Activated CD4-positive, alpha-beta T cell treated with anti-CD3 and anti-CD28 coated beads for 24 hours (primary cell): ENCODE measurements around the gene KPNA6.
"Not testable (repeated sequence)": the region's sequence is repeated elsewhere in the genome, so short reads cannot be mapped to it uniquely, and the experiment has no call there.

Experiments
- DNase-seq, 2 donors: peaks; one replicate each; pipeline ENCODE4 v3.0.0-alpha.2; 2020; ENCODE audit warnings: low read depth in 2 of 2

KPNA6 gene

DNA sequence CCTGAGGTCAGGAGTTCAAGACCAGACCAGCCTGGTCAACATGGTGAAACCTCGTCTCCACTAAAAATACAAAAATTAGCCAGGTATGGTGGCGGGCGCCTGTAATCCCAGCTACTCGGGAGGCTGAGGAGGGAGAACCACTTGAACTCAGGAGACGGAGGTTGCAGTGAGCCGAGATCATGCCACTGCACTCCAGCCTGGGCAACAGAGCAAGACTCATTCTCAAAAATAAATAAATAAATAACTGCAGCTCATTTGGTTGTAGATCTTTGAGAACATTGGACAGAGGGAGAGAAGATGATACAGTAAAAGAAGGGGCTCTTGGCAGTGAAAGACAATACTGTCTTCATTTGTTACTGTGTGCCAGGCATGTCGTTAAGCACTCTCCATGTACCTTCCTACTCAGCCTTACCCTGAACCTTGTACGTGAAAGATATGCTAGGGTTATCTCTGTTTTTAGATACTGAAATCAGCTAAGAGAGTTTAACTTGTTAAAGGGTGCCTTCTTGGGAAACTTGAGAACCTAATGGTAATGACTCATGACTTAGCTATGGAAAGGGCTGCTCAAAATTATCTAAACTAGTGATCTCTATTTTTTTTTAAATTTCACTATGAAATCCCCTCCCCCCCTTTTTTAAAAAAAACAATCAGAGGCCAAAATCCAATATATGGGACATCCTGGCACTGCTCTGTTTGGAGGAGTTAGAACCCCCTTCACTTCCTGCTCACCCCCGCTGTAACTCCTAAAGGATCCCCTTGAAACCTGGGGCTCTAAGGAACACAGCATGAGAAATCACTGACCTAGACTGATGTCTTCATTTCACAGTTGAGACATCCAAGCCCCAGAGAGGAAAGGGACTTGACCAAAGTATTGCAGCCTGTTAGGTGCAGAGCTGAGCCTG lies 6.8 kb upstream of the KPNA6 start:
- DNase-seq, result no peak

GRCh38 chr1:32104127-32104526 lies 3.7 kb upstream of the KPNA6 start:
- no peak for DNase-seq

- no peak for DNase-seq
These were observed 2.5 kb upstream of the KPNA6 start for GRCh38 chr1:32105338-32105737.

DNA sequence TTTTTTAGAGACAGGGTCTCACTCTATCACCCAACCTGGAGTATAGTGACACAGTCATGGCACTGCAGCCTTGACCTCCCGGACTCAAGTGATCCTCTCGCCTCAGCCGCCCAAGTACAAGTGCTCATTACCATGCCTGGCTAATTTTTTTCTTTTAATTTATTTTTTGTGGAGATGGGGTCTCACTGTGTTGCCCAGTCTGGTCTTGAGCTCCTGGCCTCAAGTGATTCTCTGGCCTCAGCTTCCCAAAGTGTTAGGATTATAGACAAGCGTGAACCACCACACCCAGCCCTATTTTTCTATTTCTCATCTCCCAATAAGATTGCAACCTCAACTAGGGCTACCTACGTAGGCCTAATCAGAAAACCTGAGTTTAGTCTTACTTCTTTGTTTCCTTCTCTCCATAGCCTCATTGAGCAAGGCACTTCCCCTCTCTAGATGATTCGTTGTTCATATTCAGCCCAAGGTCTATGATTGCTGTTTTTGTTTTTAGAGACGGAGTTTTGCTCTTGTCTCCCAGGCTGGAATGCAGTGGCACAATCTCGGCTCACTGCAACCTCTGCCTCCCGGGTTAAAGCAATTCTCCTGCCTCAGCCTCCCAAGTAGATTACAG lies 1.1 kb upstream of the KPNA6 start:
- DNase-seq, result no peak

DNA sequence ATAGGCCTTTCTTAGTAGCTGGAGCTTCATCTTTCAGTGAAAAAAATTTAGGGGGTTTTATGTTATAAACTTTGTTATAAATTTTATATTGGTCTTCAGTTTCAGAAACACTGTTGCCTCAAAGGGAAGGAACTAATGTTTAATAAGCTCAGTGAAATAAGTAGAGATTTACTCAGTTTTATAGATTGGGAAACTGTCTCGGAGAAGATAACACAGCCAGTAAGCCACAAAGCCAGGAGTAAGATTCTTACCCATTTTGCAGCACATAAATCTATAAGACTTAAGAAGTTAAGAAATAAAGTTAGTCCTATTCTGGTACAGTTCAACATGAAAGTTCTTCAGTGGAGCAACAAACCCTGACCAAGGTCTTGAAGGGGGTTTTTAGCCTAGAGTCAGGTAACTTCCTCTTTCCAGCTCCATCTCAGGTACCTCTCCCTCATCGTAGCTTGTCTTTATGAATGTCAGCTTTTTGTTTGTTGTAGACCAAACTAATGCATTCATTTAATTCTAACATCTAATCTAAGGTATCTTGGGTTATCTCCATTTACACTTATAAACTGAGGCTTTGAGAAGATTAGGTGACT lies 3.3 kb downstream of the KPNA6 start:
- no peak for DNase-seq

GRCh38 chr1:32111789-32112188 lies 3.9 kb downstream of the KPNA6 start:
- DNase-seq, result no peak

DNA sequence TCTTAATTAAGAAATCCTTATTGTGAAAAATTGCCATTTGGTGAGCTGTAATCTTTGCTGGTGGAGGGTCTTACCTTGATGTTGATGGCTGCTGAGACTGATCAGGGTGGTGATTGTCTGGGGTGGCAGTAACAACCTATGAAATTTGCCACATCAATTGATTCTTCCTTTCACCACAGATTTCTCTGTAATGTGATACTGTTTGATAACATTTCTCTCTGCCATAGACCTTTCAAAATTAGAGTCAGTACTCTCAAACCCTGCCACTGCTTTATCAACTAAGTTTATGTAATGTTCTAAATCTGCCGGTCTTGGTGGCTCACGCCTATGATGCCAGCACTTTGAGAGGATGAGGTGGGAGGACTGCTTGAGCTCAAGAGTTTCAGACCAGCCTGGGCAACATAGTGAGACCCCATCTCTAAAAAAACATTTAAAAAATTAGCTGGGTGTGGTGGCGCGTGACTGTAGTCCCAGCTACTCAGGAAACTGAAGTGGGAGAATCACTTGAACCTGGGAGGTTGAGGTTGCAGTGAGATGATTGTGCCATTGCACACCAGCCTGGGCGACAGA lies 5.0 kb downstream of the KPNA6 start:
- no peak for DNase-seq

DNA sequence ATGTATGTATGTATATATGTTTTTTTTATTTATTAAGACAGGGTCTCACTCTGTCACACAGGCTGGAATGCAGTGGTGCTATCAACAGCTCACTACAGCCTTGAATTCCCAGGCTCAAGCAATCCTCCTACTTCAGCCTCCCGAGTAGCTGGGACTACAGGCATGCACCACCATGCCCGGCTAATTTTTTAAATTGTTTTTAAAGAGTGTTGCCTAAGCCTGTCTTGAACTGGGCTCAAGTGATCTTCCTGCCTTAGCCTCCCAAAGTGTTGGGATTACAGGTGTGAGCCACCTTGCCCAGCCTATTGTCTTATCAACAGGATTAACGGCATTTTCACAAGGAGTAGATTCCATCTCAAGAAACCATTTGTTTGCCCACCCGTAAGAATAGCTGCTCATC lies 5.6 kb downstream of the KPNA6 start:
- not testable (repeated sequence) for DNase-seq

- no peak for DNase-seq
These were observed 6.6 kb downstream of the KPNA6 start for GRCh38 chr1:32114420-32114819.

DNA sequence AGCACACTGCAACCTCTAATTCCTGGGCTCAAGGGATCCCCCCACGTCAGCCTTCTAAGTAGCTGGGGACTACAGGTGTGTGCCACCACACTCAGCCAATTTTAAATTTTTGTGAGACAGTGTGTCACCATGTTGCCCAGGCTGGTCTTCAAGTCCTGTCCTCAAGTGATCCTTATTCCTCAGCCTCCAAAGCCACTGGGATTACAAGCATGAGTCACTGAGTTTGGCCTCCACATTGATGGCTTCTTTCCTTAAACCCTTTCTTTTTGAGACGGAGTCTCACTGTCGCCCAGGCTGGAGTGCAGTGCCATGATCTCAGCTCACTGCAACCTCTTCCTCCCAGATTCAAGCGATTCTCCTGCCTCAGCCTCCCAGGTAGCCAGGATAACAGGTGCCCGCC lies 7.6 kb downstream of the KPNA6 start:
- DNase-seq, result no peak

DNA sequence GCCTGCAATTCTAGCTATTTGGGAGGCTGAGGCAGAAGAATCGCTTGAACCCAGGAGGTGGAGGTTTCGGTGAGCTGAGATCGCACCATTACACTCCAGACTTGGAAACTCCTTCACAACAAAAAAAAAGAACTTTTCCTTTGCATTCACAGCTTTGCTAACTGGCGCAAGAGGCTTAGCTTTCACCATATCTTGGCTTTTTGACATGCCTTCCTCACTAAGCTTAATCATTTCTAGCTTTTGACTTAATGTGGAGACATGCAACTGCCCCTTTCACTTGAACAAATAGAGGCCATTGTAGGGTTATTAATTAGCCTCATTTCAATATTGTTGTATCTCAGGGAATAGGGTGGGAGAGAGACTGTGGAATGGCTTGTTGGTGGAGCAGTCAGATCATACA lies 8.7 kb downstream of the KPNA6 start:
- DNase-seq, result no peak

GRCh38 chr1:32122151-32122550 lies 14.3 kb downstream of the KPNA6 start:
- no peak for DNase-seq

- DNase-seq, result not testable (repeated sequence)
These were observed 15.5 kb downstream of the KPNA6 start for GRCh38 chr1:32123361-32123760.

DNA sequence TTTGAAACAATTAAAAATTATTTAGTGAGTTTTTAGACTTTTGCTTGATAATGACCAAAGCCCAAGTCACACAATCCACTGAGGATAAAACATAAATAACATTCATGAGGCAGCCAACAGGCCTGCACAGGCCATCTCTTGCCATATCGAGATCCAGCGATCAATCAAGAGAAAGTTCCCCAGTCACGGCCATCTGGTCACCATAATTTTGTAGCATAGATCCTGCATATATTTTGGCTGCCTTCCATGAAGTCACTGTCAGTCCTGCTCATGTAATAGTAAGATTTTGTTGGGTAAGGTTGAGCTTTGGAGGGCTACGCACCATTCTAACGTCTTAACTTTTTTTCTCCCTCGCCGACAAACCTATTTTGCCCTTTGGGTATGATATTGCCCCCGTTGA lies 17.5 kb downstream of the KPNA6 start:
- no peak for DNase-seq

GRCh38 chr1:32126770-32127169 lies 18.9 kb downstream of the KPNA6 start:
- DNase-seq, result no peak

DNA sequence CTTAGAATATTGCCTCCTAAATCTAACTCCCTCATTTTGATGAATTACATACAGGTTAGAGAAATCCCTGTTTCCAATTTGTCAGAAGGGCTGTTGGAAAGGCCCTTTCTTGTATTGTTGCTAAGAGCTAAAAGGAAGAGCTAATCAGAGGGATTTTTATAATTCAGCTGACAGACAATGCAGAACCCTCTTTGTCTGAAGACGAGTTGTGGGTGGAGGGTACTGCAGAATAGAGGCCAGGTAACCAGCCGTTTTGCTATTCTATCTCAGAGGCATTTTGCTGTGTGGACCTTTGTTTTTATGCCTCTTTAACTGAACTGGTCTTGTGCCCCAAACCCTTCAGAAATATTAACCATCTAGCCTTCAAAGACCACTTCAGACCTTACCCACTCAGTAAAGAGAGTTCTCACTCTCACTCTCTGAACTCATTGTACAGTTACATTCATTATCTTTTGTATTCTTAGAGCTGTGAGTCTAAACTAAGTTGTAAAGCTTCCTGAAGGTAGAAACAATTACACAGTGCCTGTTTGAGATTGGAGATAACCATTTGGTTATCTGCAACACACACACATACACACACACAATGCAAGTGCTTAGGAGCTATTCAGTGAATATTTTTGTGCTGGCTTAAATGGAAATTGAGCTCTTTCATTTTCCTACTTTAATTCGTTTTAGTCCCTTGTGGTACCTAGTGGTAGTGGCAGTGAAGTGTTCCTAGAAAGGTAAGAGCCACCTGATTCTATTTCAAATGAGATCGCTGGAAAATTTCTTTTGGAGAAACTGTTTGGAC lies 19.7 kb downstream of the KPNA6 start:
- DNase-seq, result no peak

GRCh38 chr1:32128479-32128878 lies 20.6 kb downstream of the KPNA6 start:
- DNase-seq, result no peak

DNA sequence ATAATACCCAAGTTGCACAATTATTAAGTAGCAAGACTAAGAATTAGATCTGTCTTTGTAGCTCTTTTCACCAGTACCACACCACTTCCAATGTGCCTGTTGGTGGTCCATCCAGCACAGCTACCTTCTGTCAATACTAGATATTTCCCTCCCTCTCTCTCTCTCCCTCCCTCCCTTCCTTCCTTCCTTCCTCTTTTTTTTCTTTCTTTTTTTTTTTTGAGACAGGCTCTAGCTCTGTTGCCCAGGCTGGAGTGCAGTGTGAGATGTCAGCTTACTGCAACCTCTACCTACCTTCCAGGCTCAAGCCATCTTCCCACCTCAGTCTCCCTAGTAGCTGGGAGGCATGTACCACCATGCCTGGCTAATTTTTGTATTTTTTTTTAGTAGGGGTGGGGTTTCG lies 21.1 kb downstream of the KPNA6 start:
- no peak for DNase-seq

DNA sequence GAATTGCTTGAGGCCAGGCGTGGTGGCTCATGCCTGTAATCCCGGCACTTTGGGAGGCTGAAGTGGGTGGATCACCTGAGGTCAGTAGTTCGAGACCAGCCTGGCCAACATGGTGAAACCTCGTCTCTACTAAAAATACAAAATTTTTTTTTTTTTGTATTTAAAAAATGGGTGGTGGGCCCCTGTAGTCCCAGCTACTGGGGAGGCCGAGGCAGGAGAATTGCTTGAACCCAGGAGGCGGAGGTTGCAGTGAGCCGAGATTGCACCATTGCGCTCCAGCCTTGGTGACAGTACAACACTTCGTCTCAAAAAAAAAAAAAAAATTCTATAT lies 26.1 kb downstream of the KPNA6 start:
- DNase-seq, result not testable (repeated sequence)

GRCh38 chr1:32137111-32137510 lies 29.3 kb downstream of the KPNA6 start:
- no peak for DNase-seq

DNA sequence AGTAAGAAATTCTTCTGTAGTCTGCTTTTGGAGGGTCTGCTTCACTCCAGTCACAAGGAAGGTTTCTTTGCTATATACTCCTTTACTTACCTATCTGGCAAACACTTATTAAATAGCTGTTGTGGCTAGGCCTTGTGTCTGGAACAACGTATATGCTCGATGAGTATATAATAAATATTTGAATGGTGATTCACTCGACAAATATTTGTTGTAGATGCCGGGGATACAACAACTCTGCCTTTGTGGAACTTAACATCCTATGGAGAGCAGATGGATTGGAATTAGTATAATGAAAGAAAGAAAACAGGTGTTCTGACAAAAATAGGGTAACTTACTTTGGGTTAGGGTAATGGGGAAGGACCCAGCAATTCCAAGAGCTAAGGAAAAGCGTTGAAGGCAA lies 31.1 kb downstream of the KPNA6 start:
- DNase-seq, result no peak
